SK-N-SH (cell line): ENCODE measurements around the gene CTNNA3. TPM values are rescaled to one million over a fixed set of nuclear protein-coding genes. Genes with fewer than 3 reads are reported as not detected.

Experiments
- CTCF ChIA-PET: fragments of 300-600, 350-600 bp; formaldehyde crosslinking; extraction: SDS; loops from one replicate; lab custom pipeline; 2021; lab: Yijun Ruan, JAX
- POLR2A ChIA-PET: fragments of 350-600 bp; sonication (Branson Sonifier 250); formaldehyde crosslinking; extraction: SDS; loops from one replicate; lab custom pipeline; 2020; ENCODE audit warnings: antibody characterized with exemption, inconsistent platforms; lab: Yijun Ruan, JAX
- DNase-seq: peaks from one replicate; pipeline ENCODE4 v3.0.0; 2012
- H2AFZ ChIP-seq: fragments of 200-600 bp; sonication (generic); 2 replicates; pipeline ENCODE4 v1.8.1; 2016; ENCODE audit warnings: antibody characterized with exemption, mild to moderate bottlenecking, low read depth
- H3F3A ChIP-seq: fragments of 200-600 bp; sonication (generic); replicated peaks from 2 replicates; pipeline ENCODE3; 2016; ENCODE audit warnings: antibody characterized with exemption, mild to moderate bottlenecking; ENCODE audit not compliant: insufficient read depth
- H3K27ac ChIP-seq, 2 experiments: fragments of 200-500 bp in 1 of 2; fragments of 200-600 bp in 1 of 2; sonication (Bioruptor generic) in 1 of 2; sonication (generic), shearing (Covaris generic) in 1 of 2; 2 replicates each; pipeline versions ENCODE4 v1.5.1 to v1.6.1; 2014 to 2016; ENCODE audit warnings: low read depth in 2 of 2, inconsistent platforms in 1 of 2, low read length in 1 of 2, mild to moderate bottlenecking in 1 of 2, mixed read lengths in 1 of 2
- H3K27me3 ChIP-seq: fragments of 200-600 bp; sonication (generic), shearing (Covaris generic); 2 replicates; pipeline ENCODE4 v1.6.1; 2016; ENCODE audit warnings: mixed run types; ENCODE audit not compliant: insufficient read depth
- H3K36me3 ChIP-seq, 2 experiments: fragments of 200-500 bp in 1 of 2; fragments of 200-600 bp in 1 of 2; sonication (Bioruptor generic) in 1 of 2; sonication (generic) in 1 of 2; replicated peaks in 1 of 2; 2 replicates each; pipeline versions ENCODE3 to v1.5.1; 2014 to 2016; ENCODE audit warnings: low read length in 1 of 2, mild to moderate bottlenecking in 1 of 2; ENCODE audit not compliant: insufficient read depth in 2 of 2, control insufficient read depth in 1 of 2
- H3K4me1 ChIP-seq, 2 experiments: fragments of 200-500 bp in 1 of 2; fragments of 200-600 bp in 1 of 2; sonication (Bioruptor generic) in 1 of 2; sonication (generic), shearing (Covaris generic) in 1 of 2; 2 replicates each; pipeline versions ENCODE4 v1.5.1 to v1.6.1; 2014 to 2016; ENCODE audit warnings: low read depth in 1 of 2, low read length in 1 of 2, mixed run types in 1 of 2; ENCODE audit not compliant: insufficient read depth in 2 of 2, control insufficient read depth in 1 of 2
- H3K4me2 ChIP-seq: fragments of 200-600 bp; sonication (generic), shearing (Covaris generic); 2 replicates; pipeline ENCODE4 v1.6.1; 2017; ENCODE audit warnings: mixed run types
- H3K4me3 ChIP-seq, 2 experiments: fragments of 200-500 bp in 1 of 2; fragments of 200-600 bp in 1 of 2; sonication (Bioruptor generic) in 1 of 2; sonication (generic), shearing (Covaris generic) in 1 of 2; 2 replicates each; pipeline versions ENCODE4 v1.5.1 to v1.8.1; 2014 to 2016; ENCODE audit warnings: low read depth in 2 of 2, inconsistent platforms in 1 of 2, low read length in 1 of 2, mild to moderate bottlenecking in 1 of 2, mixed read lengths in 1 of 2, moderate library complexity in 1 of 2
- H3K79me2 ChIP-seq: fragments of 200-600 bp; sonication (generic); 2 replicates; pipeline ENCODE4 v1.8.1; 2017; ENCODE audit warnings: mild to moderate bottlenecking; ENCODE audit not compliant: insufficient read depth
- H3K9ac ChIP-seq: fragments of 200-600 bp; sonication (generic); 2 replicates; pipeline ENCODE4 v1.6.1; 2017; ENCODE audit warnings: mixed run types
- H3K9me2 ChIP-seq: fragments of 200-600 bp; sonication (generic); 2 replicates; pipeline ENCODE4 v1.6.1; 2017; ENCODE audit warnings: mixed run types
- H3K9me3 ChIP-seq: fragments of 200-600 bp; sonication (generic); 2 replicates; pipeline ENCODE4 v1.6.1; 2017; ENCODE audit warnings: mixed run types, mild to moderate bottlenecking, moderate library complexity
- H4K20me1 ChIP-seq: fragments of 200-600 bp; sonication (generic); 2 replicates; pipeline ENCODE4 v1.6.1; 2017; ENCODE audit warnings: mild to moderate bottlenecking, mixed run types; ENCODE audit not compliant: insufficient read depth
- CTCF ChIP-seq: fragments of 200-600 bp; sonication (generic); IDR thresholded peaks from 2 replicates; pipeline ENCODE4 v1.6.1; 2017; ENCODE audit warnings: antibody characterized with exemption, mild to moderate bottlenecking, moderate library complexity
- EP300 ChIP-seq, 2 experiments: IDR thresholded peaks; 2 replicates each; pipeline versions ENCODE4 v1.4.0 to v1.6.1; 2012; ENCODE audit warnings: borderline replicate concordance in 1 of 2, low read depth in 1 of 2, low read length in 1 of 2
- EZH2phosphoT487 ChIP-seq: fragments of 200-600 bp; sonication (generic); IDR thresholded peaks from 2 replicates; pipeline ENCODE4 v1.6.1; 2017; ENCODE audit warnings: low read depth, mixed run types, mild to moderate bottlenecking, antibody characterized with exemption, moderate library complexity, borderline replicate concordance
- GABPA ChIP-seq: IDR thresholded peaks from 2 replicates; pipeline ENCODE4 v1.4.0; 2012; ENCODE audit warnings: low read depth, mild to moderate bottlenecking
- IRF3 ChIP-seq: fragments of 150-350 bp; IDR thresholded peaks from 2 replicates; pipeline ENCODE4 v1.6.1; 2016; ENCODE audit warnings: mild to moderate bottlenecking, low read depth, low read length
- PBX3 ChIP-seq: IDR thresholded peaks from 2 replicates; pipeline ENCODE4; 2012
- POLR2AphosphoS5 ChIP-seq: IDR thresholded peaks from 2 replicates; pipeline ENCODE4 v1.6.1; 2012; ENCODE audit warnings: low read depth, low read length
- RAD21 ChIP-seq: IDR thresholded peaks from 2 replicates; pipeline ENCODE4 v1.6.1; 2012; ENCODE audit warnings: mild to moderate bottlenecking, low read length
- RCOR1 ChIP-seq: fragments of 150-350 bp; IDR thresholded peaks from 2 replicates; pipeline ENCODE4 v1.6.1; 2017; ENCODE audit warnings: antibody characterized with exemption, low read length
- SIN3A ChIP-seq: IDR thresholded peaks from 2 replicates; pipeline ENCODE4 v1.6.1; 2012; ENCODE audit warnings: low read depth, mild to moderate bottlenecking, low read length, moderate library complexity, borderline replicate concordance
- TEAD4 ChIP-seq: IDR thresholded peaks from 2 replicates; pipeline ENCODE4 v1.4.0; 2012; ENCODE audit warnings: mild to moderate bottlenecking, borderline replicate concordance; ENCODE audit not compliant: insufficient read depth
- USF1 ChIP-seq: IDR thresholded peaks from 2 replicates; pipeline ENCODE4 v1.4.0; 2012; ENCODE audit warnings: low read depth, borderline replicate concordance
- USF2 ChIP-seq: fragments of 150-350 bp; IDR thresholded peaks from 2 replicates; pipeline ENCODE4 v1.6.1; 2017; ENCODE audit warnings: antibody characterized with exemption, low read length, low read depth, borderline replicate concordance
- WGBS: methylation state at CpG from one replicate; pipeline ENCODE4 v1.1.6; 2017; ENCODE audit warnings: low lambda C conversion rate; 5-methylcytosine and 5-hydroxymethylcytosine counted together
- polyA plus RNA-seq, 3 experiments: library from polyadenylated mRNA; depleted of rRNA; stranded (reverse); fragments of >200 nt; gene quantifications; 2 replicates each; pipeline ENCODE4 v1.2.3, GENCODE V29; 2012

Gene CTNNA3
- polyA plus RNA-seq, 1 of the 3 experiments (the other 2 are of a cell fraction), result not detected

- no peak for TF ChIP-seq GABPA
- TF ChIP-seq CTCF, result no peak
- TF ChIP-seq EZH2phosphoT487, result no peak
- no peak for TF ChIP-seq POLR2AphosphoS5
- TF ChIP-seq USF2, result no peak
- TF ChIP-seq TEAD4, result no peak
- no peak for TF ChIP-seq IRF3
- no peak for TF ChIP-seq PBX3
- no peaks in the 10 kb centered on the region for H3K9me2 ChIP-seq
- no peak overlapping the region for H3K9ac ChIP-seq
- ChIA-PET CTCF (no interaction called here), POLR2A (no interaction called here)
- no peak overlapping the region for H3K4me3 ChIP-seq
- 15% methylated on average over 1 of the region's 1 CpG for WGBS
- no peak for DNase-seq
- H3K27me3 ChIP-seq, result no peaks in the 10 kb centered on the region
- no peaks in the 10 kb centered on the region for H4K20me1 ChIP-seq
- H3K27ac ChIP-seq, result no peak overlapping the region
- no peaks in the 10 kb centered on the region for H3K79me2 ChIP-seq
- no peaks in the 10 kb centered on the region for H3K4me1 ChIP-seq
- no peak overlapping the region for H2AFZ ChIP-seq
- no peaks in the 10 kb centered on the region for H3K36me3 ChIP-seq
- no peak overlapping the region for H3K4me2 ChIP-seq
- H3F3A ChIP-seq, result no peaks in the 10 kb centered on the region
- H3K9me3 ChIP-seq, result no peaks in the 10 kb centered on the region
Measured at GRCh38 chr10:67112765-67113164, 583.2 kb downstream of the CTNNA3 start.

- CTCF ChIA-PET, result no interaction called here
- H3K36me3 ChIP-seq, result no peaks in the 10 kb centered on the region
Measured at GRCh38 chr10:67110286-67110685, 585.7 kb downstream of the CTNNA3 start.

More at GRCh38 chr10:67110286-67110685, 585.7 kb downstream of the CTNNA3 start:
- Histone ChIP-seq H3K9me3 (no peaks in the 10 kb centered on the region), H3K9me2 (no peaks in the 10 kb centered on the region), H3K4me3 (no peak overlapping the region), H3K4me1 (no peaks in the 10 kb centered on the region), H4K20me1 (no peaks in the 10 kb centered on the region), H3K27me3 (no peaks in the 10 kb centered on the region), H2AFZ (no peak overlapping the region), H3F3A (no peaks in the 10 kb centered on the region), H3K4me2 (no peak overlapping the region), H3K27ac (no peak overlapping the region), H3K9ac (no peak overlapping the region), H3K79me2 (no peaks in the 10 kb centered on the region)
- POLR2A ChIA-PET, result no interaction called here
- TF ChIP-seq EP300 (IDR thresholded peaks at IDR 0.05; ENCODE audit: borderline replicate concordance in 1 of 2, low read depth in 1 of 2, low read length in 1 of 2), result no peak
- TF ChIP-seq RCOR1, result no peak
- TF ChIP-seq IRF3, result no peak
- TF ChIP-seq GABPA, result no peak
- no peak for TF ChIP-seq RAD21
- no peak for TF ChIP-seq PBX3
- TF ChIP-seq USF1, result no peak
- no peak for TF ChIP-seq SIN3A
- DNase-seq, result no peak
